ENCODE data around the gene PALS1. TPM values are rescaled to one million over a fixed set of nuclear protein-coding genes. Genes with fewer than 3 reads are reported as not detected.

Gene PALS1
- total RNA-seq, 1 donor from 2014 or later: 35.5 TPM

- ATAC-seq: peak; percentile 65
- peak overlapping the region; percentile 97 for H3K27ac ChIP-seq
- H3K4me3 ChIP-seq: peak overlapping the region; percentile 93
- no peaks in the 10 kb centered on the region for H3K36me3 ChIP-seq
- H3K4me1 ChIP-seq: peaks cover 24% of the 10 kb centered on the region
- TF ChIP-seq, protein P1, sequence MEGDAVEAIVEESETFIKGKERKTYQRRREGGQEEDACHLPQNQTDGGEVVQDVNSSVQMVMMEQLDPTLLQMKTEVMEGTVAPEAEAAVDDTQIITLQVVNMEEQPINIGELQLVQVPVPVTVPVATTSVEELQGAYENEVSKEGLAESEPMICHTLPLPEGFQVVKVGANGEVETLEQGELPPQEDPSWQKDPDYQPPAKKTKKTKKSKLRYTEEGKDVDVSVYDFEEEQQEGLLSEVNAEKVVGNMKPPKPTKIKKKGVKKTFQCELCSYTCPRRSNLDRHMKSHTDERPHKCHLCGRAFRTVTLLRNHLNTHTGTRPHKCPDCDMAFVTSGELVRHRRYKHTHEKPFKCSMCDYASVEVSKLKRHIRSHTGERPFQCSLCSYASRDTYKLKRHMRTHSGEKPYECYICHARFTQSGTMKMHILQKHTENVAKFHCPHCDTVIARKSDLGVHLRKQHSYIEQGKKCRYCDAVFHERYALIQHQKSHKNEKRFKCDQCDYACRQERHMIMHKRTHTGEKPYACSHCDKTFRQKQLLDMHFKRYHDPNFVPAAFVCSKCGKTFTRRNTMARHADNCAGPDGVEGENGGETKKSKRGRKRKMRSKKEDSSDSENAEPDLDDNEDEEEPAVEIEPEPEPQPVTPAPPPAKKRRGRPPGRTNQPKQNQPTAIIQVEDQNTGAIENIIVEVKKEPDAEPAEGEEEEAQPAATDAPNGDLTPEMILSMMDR (IDR thresholded peaks at IDR 0.05): no peak
- H3K27me3 ChIP-seq: no peaks in the 10 kb centered on the region
- DNase-seq: peak; percentile 86
- no peaks in the 10 kb centered on the region for H3K9me3 ChIP-seq
- intact Hi-C loops (cut with DNase I): no loop called here
Measured at GRCh38 chr14:67240168-67240932, 885 bp upstream of the PALS1 start.

GRCh38 chr14:67240978-67241410, 241 bp upstream of the PALS1 start:
- TF ChIP-seq, protein P1 (IDR thresholded peaks at IDR 0.05): no peak
- no peaks in the 10 kb centered on the region for H3K27me3 ChIP-seq
- DNase-seq (peak; percentile 99), ATAC-seq (peak; percentile 98)
- H3K27ac ChIP-seq: peak overlapping the region; percentile 97
- peak overlapping the region; percentile 93 for H3K4me3 ChIP-seq
- peaks cover 24% of the 10 kb centered on the region for H3K4me1 ChIP-seq
- intact Hi-C loops (cut with DNase I): no loop called here
- no peaks in the 10 kb centered on the region for H3K36me3 ChIP-seq
- no peaks in the 10 kb centered on the region for H3K9me3 ChIP-seq

DNA sequence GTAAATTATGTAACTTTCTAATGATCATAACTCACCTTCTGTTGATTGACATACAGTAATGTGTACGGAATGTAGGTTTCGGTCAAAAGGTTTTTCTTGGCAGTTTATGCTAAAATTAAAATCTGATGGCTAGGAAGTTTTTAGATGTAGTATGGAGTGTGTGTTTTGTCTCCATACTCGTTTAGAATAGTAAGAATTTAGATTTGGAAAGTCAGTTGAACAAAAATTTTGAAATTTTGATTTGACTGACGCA, 859 bp downstream of the PALS1 start:
- Histone ChIP-seq H3K9me3 (no peaks in the 10 kb centered on the region), H3K4me3 (peak overlapping the region; percentile 93), H3K4me1 (peaks cover 24% of the 10 kb centered on the region), H3K27me3 (no peaks in the 10 kb centered on the region), H3K36me3 (no peaks in the 10 kb centered on the region), H3K27ac (peak overlapping the region; percentile 97)
- TF ChIP-seq, protein P1 (IDR thresholded peaks at IDR 0.05): no peak
- intact Hi-C loops (cut with DNase I): no loop called here
- ATAC-seq (no peak), DNase-seq (no peak)

GRCh38 chr14:67245104-67245503, 3.9 kb downstream of the PALS1 start:
- H3K27ac ChIP-seq: no peak overlapping the region
- no peak for ATAC-seq
- no peaks in the 10 kb centered on the region for H3K9me3 ChIP-seq
- DNase-seq: no peak
- no peaks in the 10 kb centered on the region for H3K36me3 ChIP-seq
- H3K4me1 ChIP-seq: peaks cover 23% of the 10 kb centered on the region
- TF ChIP-seq, protein P1 (IDR thresholded peaks at IDR 0.05): no peak
- no peaks in the 10 kb centered on the region for H3K27me3 ChIP-seq
- no peak overlapping the region for H3K4me3 ChIP-seq
- intact Hi-C loops (cut with DNase I): no loop called here

DNA sequence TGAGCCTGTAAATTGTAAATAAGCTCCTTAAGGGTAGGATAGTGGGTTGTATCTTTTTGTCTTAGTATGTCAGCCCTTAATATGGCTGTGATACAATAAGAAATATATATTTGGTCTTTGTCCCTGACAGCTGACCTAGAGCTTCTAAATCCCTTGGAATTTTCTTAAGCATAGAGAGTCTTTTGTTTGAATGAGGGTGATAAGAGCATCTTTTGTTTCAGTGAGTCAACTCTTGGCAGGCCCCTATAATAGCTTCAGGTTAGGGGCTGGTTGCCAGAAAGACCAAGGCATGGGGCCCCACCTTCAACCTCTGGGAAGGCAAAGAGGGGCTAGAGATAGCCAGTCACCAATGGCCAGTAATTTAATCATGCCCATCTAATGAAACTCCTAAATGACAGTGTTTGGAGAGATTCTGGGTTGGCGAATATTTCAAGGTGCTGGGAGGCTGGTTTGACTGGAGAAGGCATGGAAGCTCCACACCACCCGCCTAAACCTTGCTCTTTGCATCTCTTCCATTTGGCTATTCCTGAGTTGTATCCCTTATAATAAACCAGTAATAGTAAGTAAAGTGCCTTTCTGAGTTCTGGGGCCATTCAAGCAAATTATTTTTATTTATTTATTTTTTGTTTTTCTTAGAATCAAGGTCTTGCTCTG, 10.5 kb downstream of the PALS1 start:
- no peak overlapping the region for H3K4me3 ChIP-seq
- no peak for ATAC-seq
- H3K36me3 ChIP-seq: no peaks in the 10 kb centered on the region
- intact Hi-C loops (cut with DNase I): no loop called here
- TF ChIP-seq, protein P1 (IDR thresholded peaks at IDR 0.05): no peak
- H3K27ac ChIP-seq: no peak overlapping the region
- H3K4me1 ChIP-seq: peaks cover 4% of the 10 kb centered on the region
- DNase-seq: no peak
- H3K27me3 ChIP-seq: no peaks in the 10 kb centered on the region
- no peaks in the 10 kb centered on the region for H3K9me3 ChIP-seq

Data from upper lobe of right lung (tissue), 1 donor.